ENCODE measurements around the gene BICC1. TPM values are rescaled to one million over a fixed set of nuclear protein-coding genes. Genes with fewer than 3 reads are reported as not detected.

Gene BICC1
- total and polyA plus RNA-seq, 2 of the 8 experiments (the other 6 are each of a cell fraction or from before 2014, with no cell fraction given) = 0.20 to 0.73 TPM

- TF ChIP-seq EZH2 (IDR thresholded peaks at IDR 0.05; ENCODE audit: low read depth, low read length, severe bottlenecking) = no peak
- no peak for TF ChIP-seq GABPA (IDR thresholded peaks at IDR 0.05; ENCODE audit: borderline replicate concordance, insufficient read depth, low read length)
- TF ChIP-seq EP300 (IDR thresholded peaks at IDR 0.05; ENCODE audit: borderline replicate concordance in 1 of 2, low read depth in 2 of 2, low read length in 2 of 2) = no peak
- no peak for TF ChIP-seq CHD2 (IDR thresholded peaks at IDR 0.05; ENCODE audit: low read length)
- TF ChIP-seq CTBP2 (IDR thresholded peaks at IDR 0.05; ENCODE audit: borderline replicate concordance, insufficient read depth, insufficient read length, low read length) = no peak
- no peak for TF ChIP-seq CBX5 (IDR thresholded peaks at IDR 0.05; ENCODE audit: low read depth, low read length)
- no peak for TF ChIP-seq POU5F1 (IDR thresholded peaks at IDR 0.05; ENCODE audit: low read depth, low read length)
- TF ChIP-seq JUND (IDR thresholded peaks at IDR 0.05; ENCODE audit: low read length) = no peak
- TF ChIP-seq KDM1A (IDR thresholded peaks at IDR 0.05; ENCODE audit: borderline replicate concordance, low read length) = no peak
Measured at GRCh38 chr10:58704671-58705141, 192.0 kb downstream of the BICC1 start (continued).
